GM18498 (cell line): ENCODE results near the gene C1QTNF1.

ENCODE experiments used
- ATAC-seq: cut with Tn5 transposase; IDR thresholded peaks from one replicate; pipeline ENCODE4 v1.9.1; 2021; ENCODE audit warnings: mild to moderate bottlenecking, moderate library complexity; ENCODE audit not compliant: unreplicated experiment

Gene C1QTNF1

GRCh38 chr17:79088997-79089328 lies 65.0 kb downstream of the C1QTNF1 start:
- ATAC-seq, result no peak

GRCh38 chr17:79089720-79090442 lies 65.9 kb downstream of the C1QTNF1 start:
- no peak for ATAC-seq

GRCh38 chr17:79090443-79091225 lies 66.7 kb downstream of the C1QTNF1 start:
- no peak for ATAC-seq

GRCh38 chr17:79091226-79091670 lies 67.3 kb downstream of the C1QTNF1 start:
- no peak for ATAC-seq

- ATAC-seq, result no peak
These were observed 68.6 kb downstream of the C1QTNF1 start for GRCh38 chr17:79092567-79092966.

GRCh38 chr17:79093270-79093669 lies 69.3 kb downstream of the C1QTNF1 start:
- no peak for ATAC-seq

- no peak for ATAC-seq
These were observed 70.3 kb downstream of the C1QTNF1 start for GRCh38 chr17:79094261-79094660.

GRCh38 chr17:79095345-79096055 lies 71.5 kb downstream of the C1QTNF1 start:
- ATAC-seq, result no peak

- ATAC-seq, result no peak
These were observed 72.5 kb downstream of the C1QTNF1 start for GRCh38 chr17:79096477-79096876.

GRCh38 chr17:79097226-79098055 lies 73.5 kb downstream of the C1QTNF1 start:
- no peak for ATAC-seq

GRCh38 chr17:79098282-79098867 lies 74.4 kb downstream of the C1QTNF1 start:
- ATAC-seq, result no peak
